ENCODE results near the gene LNP1. TPM values are rescaled to one million over a fixed set of nuclear protein-coding genes. Genes with fewer than 3 reads are reported as not detected.
A peak's percentile ranks its signal among the peaks of the same experiment; 100 is the strongest.

LNP1 gene
- total RNA-seq, 1 donor from 2014 or later: 11.0 TPM

GRCh38 chr3:100396967-100397366 lies 4.4 kb upstream of the LNP1 start:
- DNase-seq (ENCODE audit: low spot score in 2 of 2): no peak
- FAIRE-seq: no peak

- DNase-seq (ENCODE audit: low spot score in 2 of 2): no peak
- FAIRE-seq: no peak
Observed at GRCh38 chr3:100399341-100400071, 1.8 kb upstream of the LNP1 start.

- peak in 1 of 2 donors; percentile 8 for DNase-seq (ENCODE audit: low spot score in 2 of 2)
- FAIRE-seq: no peak
Observed at GRCh38 chr3:100400419-100400779, 940 bp upstream of the LNP1 start.

GRCh38 chr3:100401674-100402041 lies 319 bp downstream of the LNP1 start:
- DNase-seq (ENCODE audit: low spot score in 2 of 2): no peak
- FAIRE-seq: no peak

GRCh38 chr3:100402256-100402655 lies 917 bp downstream of the LNP1 start:
- no peak for FAIRE-seq
- DNase-seq (ENCODE audit: low spot score in 2 of 2): no peak

- no peak for FAIRE-seq
- no peak for DNase-seq (ENCODE audit: low spot score in 2 of 2)
Observed at GRCh38 chr3:100402891-100403290, 1.6 kb downstream of the LNP1 start.

GRCh38 chr3:100403362-100404249 lies 2.3 kb downstream of the LNP1 start:
- FAIRE-seq (no peak), DNase-seq (ENCODE audit: low spot score in 2 of 2) (no peak)

- no peak for FAIRE-seq
- no peak for DNase-seq (ENCODE audit: low spot score in 2 of 2)
Observed at GRCh38 chr3:100404250-100404548, 2.9 kb downstream of the LNP1 start.

GRCh38 chr3:100407164-100407563 lies 5.8 kb downstream of the LNP1 start:
- FAIRE-seq (no peak), DNase-seq (ENCODE audit: low spot score in 2 of 2) (no peak)

GRCh38 chr3:100407977-100408532 lies 6.7 kb downstream of the LNP1 start:
- FAIRE-seq: no peak
- DNase-seq (ENCODE audit: low spot score in 2 of 2): no peak

GRCh38 chr3:100411091-100411982 lies 10.0 kb downstream of the LNP1 start:
- no peak for FAIRE-seq

GRCh38 chr3:100412912-100413590 lies 11.7 kb downstream of the LNP1 start:
- DNase-seq (ENCODE audit: low spot score in 2 of 2) (no peak), FAIRE-seq (no peak)

More at GRCh38 chr3:100411091-100411982, 10.0 kb downstream of the LNP1 start:
- DNase-seq (ENCODE audit: low spot score in 2 of 2): no peak

GRCh38 chr3:100413613-100414012 lies 12.3 kb downstream of the LNP1 start:
- DNase-seq (ENCODE audit: low spot score in 2 of 2) (no peak), FAIRE-seq (no peak)

GRCh38 chr3:100416176-100416575 lies 14.8 kb downstream of the LNP1 start:
- FAIRE-seq (no peak), DNase-seq (ENCODE audit: low spot score in 2 of 2) (no peak)

GRCh38 chr3:100416863-100417262 lies 15.5 kb downstream of the LNP1 start:
- no peak for FAIRE-seq

GRCh38 chr3:100419406-100419805 lies 18.1 kb downstream of the LNP1 start:
- DNase-seq (ENCODE audit: low spot score in 2 of 2) (no peak), FAIRE-seq (peak; percentile 65)

More at GRCh38 chr3:100416863-100417262, 15.5 kb downstream of the LNP1 start:
- DNase-seq (ENCODE audit: low spot score in 2 of 2): no peak

GRCh38 chr3:100420885-100421284 lies 19.5 kb downstream of the LNP1 start:
- DNase-seq (ENCODE audit: low spot score in 2 of 2): no peak
- FAIRE-seq: no peak

GRCh38 chr3:100423611-100424010 lies 22.3 kb downstream of the LNP1 start:
- FAIRE-seq: no peak

GRCh38 chr3:100424261-100424660 lies 22.9 kb downstream of the LNP1 start:
- no peak for DNase-seq (ENCODE audit: low spot score in 2 of 2)
- FAIRE-seq: no peak

More at GRCh38 chr3:100423611-100424010, 22.3 kb downstream of the LNP1 start:
- no peak for DNase-seq (ENCODE audit: low spot score in 2 of 2)

- FAIRE-seq (no peak), DNase-seq (ENCODE audit: low spot score in 2 of 2) (no peak)
Observed at GRCh38 chr3:100425316-100425715, 24.0 kb downstream of the LNP1 start.
